ENCODE measurements around the gene PCDHGB2. TPM values are rescaled to one million over a fixed set of nuclear protein-coding genes. Genes with fewer than 3 reads are reported as not detected.
A peak's percentile ranks its signal among the peaks of the same experiment; 100 is the strongest.
"Not testable (repeated sequence)": the region's sequence is repeated elsewhere in the genome, so short reads cannot be mapped to it uniquely, and the experiment has no call there.

The PCDHGB2 gene
- total RNA-seq, 2 donors from 2014 or later: 0.44 to 0.45 TPM

GRCh38 chr5:141382469-141383294, 22.9 kb downstream of the PCDHGB2 start, which contains the start of gene PCDHGA7:
Gene PCDHGA7, plus strand, starts transcription at chr5:141382742. Its CDS starts 158 bp downstream, at chr5:141382900.
- Mint-ChIP-seq H3K36me3 (ENCODE audit: low read depth) (no peaks in the 10 kb centered on the region), H3K27me3 (peaks cover 47% of the 10 kb centered on the region)

GRCh38 chr5:141383345-141383744, 23.6 kb downstream of the PCDHGB2 start:
- peaks cover 19% of the 10 kb centered on the region for H3K9me3 ChIP-seq (ENCODE audit: control insufficient read depth, low read length, poor library complexity, severe bottlenecking)
- no peaks in the 10 kb centered on the region for H3K4me1 Mint-ChIP-seq
- no peak overlapping the region for H3K4me3 Mint-ChIP-seq
- H3K27ac Mint-ChIP-seq: no peak overlapping the region
- ATAC-seq (no peak), DNase-seq (no peak)
- no peaks in the 10 kb centered on the region for H3K36me3 Mint-ChIP-seq (ENCODE audit: low read depth)
- H3K27me3 Mint-ChIP-seq: peaks cover 49% of the 10 kb centered on the region

More at GRCh38 chr5:141382469-141383294, 22.9 kb downstream of the PCDHGB2 start, which contains the start of gene PCDHGA7:
- peak within 1 kb of the TSS; percentile 42 for H3K4me3 Mint-ChIP-seq
- peaks cover 19% of the 10 kb centered on the region for H3K9me3 ChIP-seq (ENCODE audit: control insufficient read depth, low read length, poor library complexity, severe bottlenecking)
- no peak within 1 kb of the TSS for H3K27ac Mint-ChIP-seq
- DNase-seq: no peak
- ATAC-seq: no peak
- no peaks in the 10 kb centered on the region for H3K4me1 Mint-ChIP-seq

- H3K9me3 ChIP-seq (ENCODE audit: control insufficient read depth, low read length, poor library complexity, severe bottlenecking): peaks cover 22% of the 10 kb centered on the region
- DNase-seq: no peak
- peaks cover 2% of the 10 kb centered on the region for H3K36me3 Mint-ChIP-seq (ENCODE audit: low read depth)
Measured at GRCh38 chr5:141384471-141385267, 24.9 kb downstream of the PCDHGB2 start.

GRCh38 chr5:141387557-141388311, 27.9 kb downstream of the PCDHGB2 start, which contains the start of gene PCDHGB4:
Gene PCDHGB4, plus strand, starts transcription at chr5:141387698. Its CDS starts 187 bp downstream, at chr5:141387885.
- H3K27ac Mint-ChIP-seq; H3K4me1 Mint-ChIP-seq; DNase-seq; H3K36me3 Mint-ChIP-seq (ENCODE audit: low read depth): not testable (repeated sequence)
- peak within 1 kb of the TSS; percentile 53 for H3K4me3 Mint-ChIP-seq
- peaks cover 51% of the 10 kb centered on the region for H3K27me3 Mint-ChIP-seq
- peaks cover 24% of the 10 kb centered on the region for H3K9me3 ChIP-seq (ENCODE audit: control insufficient read depth, low read length, poor library complexity, severe bottlenecking)
- ATAC-seq: peak; percentile 75

More at GRCh38 chr5:141384471-141385267, 24.9 kb downstream of the PCDHGB2 start:
- no peaks in the 10 kb centered on the region for H3K4me1 Mint-ChIP-seq
- H3K4me3 Mint-ChIP-seq: no peak overlapping the region
- H3K27me3 Mint-ChIP-seq: peaks cover 54% of the 10 kb centered on the region
- ATAC-seq: no peak
- no peak overlapping the region for H3K27ac Mint-ChIP-seq

GRCh38 chr5:141388661-141389060, 28.9 kb downstream of the PCDHGB2 start:
- Mint-ChIP-seq H3K27ac (no peak overlapping the region), H3K36me3 (ENCODE audit: low read depth) (peaks cover 2% of the 10 kb centered on the region), H3K4me1 (no peaks in the 10 kb centered on the region), H3K4me3 (no peak overlapping the region), H3K27me3 (peaks cover 49% of the 10 kb centered on the region)
- no peak for ATAC-seq
- H3K9me3 ChIP-seq (ENCODE audit: control insufficient read depth, low read length, poor library complexity, severe bottlenecking): peaks cover 21% of the 10 kb centered on the region
- DNase-seq: no peak

- ATAC-seq: no peak
- no peak overlapping the region for H3K4me3 Mint-ChIP-seq
- no peak for DNase-seq
- no peaks in the 10 kb centered on the region for H3K4me1 Mint-ChIP-seq
- H3K27me3 Mint-ChIP-seq: peaks cover 55% of the 10 kb centered on the region
- no peak overlapping the region for H3K27ac Mint-ChIP-seq
- peaks cover 21% of the 10 kb centered on the region for H3K9me3 ChIP-seq (ENCODE audit: control insufficient read depth, low read length, poor library complexity, severe bottlenecking)
- H3K36me3 Mint-ChIP-seq (ENCODE audit: low read depth): peaks cover 2% of the 10 kb centered on the region
Measured at GRCh38 chr5:141389153-141390042, 29.6 kb downstream of the PCDHGB2 start.

- Mint-ChIP-seq H3K27ac (peak within 1 kb of the TSS; percentile 30), H3K27me3 (peaks cover 47% of the 10 kb centered on the region), H3K4me1 (no peaks in the 10 kb centered on the region), H3K4me3 (no peak within 1 kb of the TSS), H3K36me3 (ENCODE audit: low read depth) (peaks cover 2% of the 10 kb centered on the region)
- ATAC-seq (no peak), DNase-seq (no peak)
- peaks cover 8% of the 10 kb centered on the region for H3K9me3 ChIP-seq (ENCODE audit: control insufficient read depth, low read length, poor library complexity, severe bottlenecking)
Measured at GRCh38 chr5:141392429-141393198, 32.8 kb downstream of the PCDHGB2 start, which contains the start of gene PCDHGA8. Gene PCDHGA8, plus strand, starts transcription at chr5:141392633. Its CDS starts 181 bp downstream, at chr5:141392814.

GRCh38 chr5:141393267-141393666, 33.5 kb downstream of the PCDHGB2 start:
- Mint-ChIP-seq H3K4me1 (no peaks in the 10 kb centered on the region), H3K36me3 (ENCODE audit: low read depth) (peaks cover 2% of the 10 kb centered on the region), H3K27me3 (peaks cover 47% of the 10 kb centered on the region), H3K4me3 (no peak overlapping the region), H3K27ac (no peak overlapping the region)
- no peak for DNase-seq
- no peak for ATAC-seq
- peaks cover 8% of the 10 kb centered on the region for H3K9me3 ChIP-seq (ENCODE audit: control insufficient read depth, low read length, poor library complexity, severe bottlenecking)

- H3K4me3 Mint-ChIP-seq: not testable (repeated sequence)
- peaks cover 46% of the 10 kb centered on the region for H3K27me3 Mint-ChIP-seq
Measured at GRCh38 chr5:141394401-141395187, 34.8 kb downstream of the PCDHGB2 start.

GRCh38 chr5:141397756-141398551, 38.2 kb downstream of the PCDHGB2 start, which contains the start of gene PCDHGB5:
Gene PCDHGB5, plus strand, starts transcription at chr5:141397947. Its CDS starts 181 bp downstream, at chr5:141398128.
- Mint-ChIP-seq H3K27me3 (peaks cover 54% of the 10 kb centered on the region), H3K4me3 (peak within 1 kb of the TSS; percentile 56)
- H3K4me1 Mint-ChIP-seq; H3K36me3 Mint-ChIP-seq (ENCODE audit: low read depth); H3K27ac Mint-ChIP-seq; DNase-seq; H3K9me3 ChIP-seq (ENCODE audit: control insufficient read depth, low read length, poor library complexity, severe bottlenecking): not testable (repeated sequence)
- peak; percentile 83 for ATAC-seq

More at GRCh38 chr5:141394401-141395187, 34.8 kb downstream of the PCDHGB2 start:
- DNase-seq; H3K9me3 ChIP-seq (ENCODE audit: control insufficient read depth, low read length, poor library complexity, severe bottlenecking); H3K36me3 Mint-ChIP-seq (ENCODE audit: low read depth); H3K4me1 Mint-ChIP-seq; ATAC-seq: not testable (repeated sequence)
- H3K27ac Mint-ChIP-seq: peak overlapping the region; percentile 14

Measured in T-helper 17 cell (primary cell).